Brain microvascular endothelial cell (primary cell): ENCODE measurements around the gene FNDC3B.

Experiments used
- DNase-seq: peaks from one replicate; pipeline ENCODE4 v3.0.0-alpha.2; 2020
- H3K27ac ChIP-seq: fragments of 250-450 bp; sonication (Bioruptor Pico); 2 replicates; pipeline ENCODE4 v1.5.1; 2020; ENCODE audit warnings: mild to moderate bottlenecking, moderate library complexity
- H3K27me3 ChIP-seq: fragments of 250-450 bp; sonication (Bioruptor Pico); replicated peaks from 2 replicates; pipeline ENCODE4 v1.5.1; 2020; ENCODE audit warnings: mild to moderate bottlenecking
- H3K36me3 ChIP-seq: fragments of 250-450 bp; sonication (Bioruptor Pico); replicated peaks from 2 replicates; pipeline ENCODE4 v1.5.1; 2020; ENCODE audit warnings: mild to moderate bottlenecking
- H3K4me3 ChIP-seq: 2 replicates; pipeline ENCODE4 v1.5.1; 2011; ENCODE audit warnings: low read depth, mild to moderate bottlenecking, control low read depth, low read length, moderate library complexity
- CTCF ChIP-seq: IDR thresholded peaks from 2 replicates; pipeline ENCODE4 v1.5.1; 2011; ENCODE audit warnings: low read depth, mild to moderate bottlenecking, moderate library complexity, low read length, control low read depth, inconsistent platforms; ENCODE audit errors: missing control alignments
- in situ Hi-C: cut with HindIII; loops from 2 replicates; pipeline ENCODE4 v1.10.0; 2017; ENCODE audit warnings: low sequenced_read_pairs, low pct_ligation_motif_present

Gene FNDC3B

GRCh38 chr3:172043233-172043632 lies 3.9 kb downstream of the FNDC3B start:
- Histone ChIP-seq H3K36me3 (peaks cover 26% of the 10 kb centered on the region), H3K4me3 (peak overlapping the region; percentile 15), H3K27ac (no peak overlapping the region), H3K27me3 (no peaks in the 10 kb centered on the region)
- in situ Hi-C loops: no loop called here
- no peak for TF ChIP-seq CTCF
- DNase-seq: no peak

GRCh38 chr3:172043766-172044165 lies 4.4 kb downstream of the FNDC3B start:
- peaks cover 26% of the 10 kb centered on the region for H3K36me3 ChIP-seq
- no peak for TF ChIP-seq CTCF
- in situ Hi-C loops: no loop called here
- DNase-seq: no peak
- no peak overlapping the region for H3K4me3 ChIP-seq
- H3K27ac ChIP-seq: no peak overlapping the region
- no peaks in the 10 kb centered on the region for H3K27me3 ChIP-seq

- no peak overlapping the region for H3K4me3 ChIP-seq
- no peaks in the 10 kb centered on the region for H3K27me3 ChIP-seq
- DNase-seq: no peak
- H3K36me3 ChIP-seq: peaks cover 27% of the 10 kb centered on the region
- no peak for TF ChIP-seq CTCF
- in situ Hi-C loops: no loop called here
- no peak overlapping the region for H3K27ac ChIP-seq
Observed at GRCh38 chr3:172044833-172045585, 5.6 kb downstream of the FNDC3B start.

GRCh38 chr3:172046268-172046915 lies 7.0 kb downstream of the FNDC3B start:
- Histone ChIP-seq H3K27ac (no peak overlapping the region), H3K4me3 (no peak overlapping the region), H3K27me3 (no peaks in the 10 kb centered on the region), H3K36me3 (peaks cover 32% of the 10 kb centered on the region)
- in situ Hi-C loops: no loop called here
- no peak for TF ChIP-seq CTCF
- DNase-seq: no peak

- Histone ChIP-seq H3K36me3 (peaks cover 33% of the 10 kb centered on the region), H3K4me3 (no peak overlapping the region), H3K27ac (no peak overlapping the region), H3K27me3 (no peaks in the 10 kb centered on the region)
- TF ChIP-seq CTCF: no peak
- DNase-seq: no peak
- in situ Hi-C loops: no loop called here
Observed at GRCh38 chr3:172047567-172048115, 8.3 kb downstream of the FNDC3B start.

DNA sequence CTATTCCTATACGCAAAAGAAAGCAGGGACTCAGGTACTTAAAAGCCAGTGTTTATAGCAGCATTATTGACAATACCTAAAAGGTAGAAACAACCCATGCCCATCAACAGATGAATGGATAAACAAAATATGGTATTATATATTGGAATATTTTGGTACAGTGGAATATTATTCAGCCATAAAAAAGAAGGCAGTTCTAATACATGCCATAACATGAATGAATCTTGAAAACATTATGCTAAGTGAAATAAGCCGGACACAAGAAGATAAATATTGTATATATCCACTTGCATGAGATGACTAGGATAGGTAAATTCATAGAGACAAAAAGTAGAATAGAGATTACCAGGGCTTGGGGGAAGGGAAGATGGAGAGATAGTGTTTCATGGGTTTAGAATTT lies 9.2 kb downstream of the FNDC3B start:
- no peak overlapping the region for H3K27ac ChIP-seq
- peaks cover 33% of the 10 kb centered on the region for H3K36me3 ChIP-seq
- DNase-seq: no peak
- no peaks in the 10 kb centered on the region for H3K27me3 ChIP-seq
- H3K4me3 ChIP-seq: no peak overlapping the region
- in situ Hi-C loops: no loop called here
- TF ChIP-seq CTCF: no peak
